HEK293 (cell line): ENCODE data around the gene LY6G5B.

Source experiments
- CTCF ChIA-PET: fragments of 350-600 bp; formaldehyde crosslinking; extraction: SDS; loops from one replicate; lab custom pipeline; 2021; ENCODE audit warnings: antibody characterized with exemption; lab: Yijun Ruan, JAX
- POLR2A ChIA-PET: fragments of 300-600 bp; formaldehyde crosslinking; extraction: SDS; loops from one replicate; lab custom pipeline; 2020; ENCODE audit warnings: antibody characterized with exemption, inconsistent platforms; lab: Yijun Ruan, JAX
- H3K27ac ChIP-seq: fragments of 200-500 bp; sonication (Bioruptor generic); 2 replicates; pipeline ENCODE4 v1.5.1; 2014; ENCODE audit warnings: low read depth, low read length, control low read depth, inconsistent platforms; ENCODE audit errors: extremely low read depth
- H3K36me3 ChIP-seq, 2 experiments: fragments of 200-500 bp in 1 of 2; sonication (Bioruptor generic) in 1 of 2; 1 replicate in 1 of 2; 2 replicates in 1 of 2; pipeline ENCODE4 v1.5.1; 2014 to 2017; ENCODE audit warnings: inconsistent platforms in 2 of 2, low read length in 2 of 2; ENCODE audit not compliant: control insufficient read depth in 2 of 2, insufficient read depth in 1 of 2
- H3K4me1 ChIP-seq: fragments of 200-500 bp; sonication (Bioruptor generic); 2 replicates; pipeline ENCODE4 v1.5.1; 2014; ENCODE audit warnings: mild to moderate bottlenecking, low read length, inconsistent platforms; ENCODE audit not compliant: control insufficient read depth, insufficient read depth
- H3K4me3 ChIP-seq: 2 replicates; pipeline ENCODE4 v1.5.1; 2011; ENCODE audit warnings: low read depth, mild to moderate bottlenecking, control low read depth, low read length, moderate library complexity
- H3K9me3 ChIP-seq: fragments of 200-500 bp; sonication (Bioruptor generic); 2 replicates; pipeline ENCODE4 v1.5.1; 2014; ENCODE audit warnings: low read depth, low read length, inconsistent platforms; ENCODE audit not compliant: control insufficient read depth, insufficient read depth
- GFI1B ChIP-seq: fragments of 450-650 bp; formaldehyde crosslinking; IDR thresholded peaks from 2 replicates; pipeline ENCODE4 v1.5.1; 2016; ENCODE audit warnings: missing biosample characterization, missing genetic modification characterization
- GLIS2 ChIP-seq: fragments of 450-650 bp; formaldehyde crosslinking; IDR thresholded peaks from 2 replicates; pipeline ENCODE4 v1.5.1; 2016; ENCODE audit warnings: missing biosample characterization, missing genetic modification characterization
- IKZF3 ChIP-seq: fragments of 450-650 bp; IDR thresholded peaks from 2 replicates; pipeline ENCODE4 v1.5.0; 2018; ENCODE audit warnings: missing biosample characterization, mild to moderate bottlenecking, missing genetic modification characterization, moderate library complexity
- SCRT2 ChIP-seq: fragments of 450-650 bp; formaldehyde crosslinking; IDR thresholded peaks from 2 replicates; pipeline ENCODE4 v1.5.1; 2016; ENCODE audit warnings: missing biosample characterization, missing genetic modification characterization
- SP2 ChIP-seq: fragments of 450-650 bp; formaldehyde crosslinking; IDR thresholded peaks from 2 replicates; pipeline ENCODE4 v1.5.1; 2016; ENCODE audit warnings: missing biosample characterization, missing genetic modification characterization
- YY1 ChIP-seq: fragments of 450-650 bp; formaldehyde crosslinking; IDR thresholded peaks from 2 replicates; pipeline ENCODE4 v1.5.1; 2018; ENCODE audit warnings: missing biosample characterization, missing genetic modification characterization
- ZBTB1 ChIP-seq: fragments of 450-650 bp; formaldehyde crosslinking; IDR thresholded peaks from 2 replicates; pipeline ENCODE4 v1.5.1; 2016; ENCODE audit warnings: missing biosample characterization, missing genetic modification characterization
- ZFHX2 ChIP-seq: fragments of 450-650 bp; formaldehyde crosslinking; conservative IDR thresholded peaks from 2 replicates; pipeline ENCODE4 v1.5.1; 2016; ENCODE audit warnings: missing biosample characterization, missing genetic modification characterization
- ZNF121 ChIP-seq: fragments of 450-650 bp; formaldehyde crosslinking; IDR thresholded peaks from 2 replicates; pipeline ENCODE4 v1.5.1; 2016; ENCODE audit warnings: missing biosample characterization, missing genetic modification characterization
- ZNF132 ChIP-seq: fragments of 450-650 bp; formaldehyde crosslinking; IDR thresholded peaks from 2 replicates; pipeline ENCODE4 v1.5.1; 2017; ENCODE audit warnings: missing biosample characterization, missing genetic modification characterization, borderline replicate concordance
- ZNF138 ChIP-seq: fragments of 450-650 bp; formaldehyde crosslinking; IDR thresholded peaks from 2 replicates; pipeline ENCODE4 v1.5.1; 2016; ENCODE audit warnings: missing biosample characterization, missing genetic modification characterization, borderline replicate concordance
- ZNF239 ChIP-seq: fragments of 450-650 bp; formaldehyde crosslinking; IDR thresholded peaks from 2 replicates; pipeline ENCODE4 v1.5.1; 2016; ENCODE audit warnings: missing biosample characterization, missing genetic modification characterization
- ZNF366 ChIP-seq: fragments of 450-650 bp; formaldehyde crosslinking; conservative IDR thresholded peaks from 2 replicates; pipeline ENCODE4 v1.5.1; 2016; ENCODE audit warnings: missing biosample characterization, missing genetic modification characterization
- ZNF548 ChIP-seq: fragments of 450-650 bp; formaldehyde crosslinking; IDR thresholded peaks from 2 replicates; pipeline ENCODE4 v1.5.1; 2016; ENCODE audit warnings: missing biosample characterization, missing genetic modification characterization
- ZNF555 ChIP-seq: fragments of 450-650 bp; formaldehyde crosslinking; conservative IDR thresholded peaks from 2 replicates; pipeline ENCODE4 v1.5.1; 2017; ENCODE audit warnings: missing biosample characterization, mild to moderate bottlenecking, missing genetic modification characterization, inconsistent platforms
- ZNF561 ChIP-seq: fragments of 450-650 bp; IDR thresholded peaks from 2 replicates; pipeline ENCODE4 v1.5.1; 2018; ENCODE audit warnings: missing biosample characterization, missing genetic modification characterization, borderline replicate concordance
- ZNF626 ChIP-seq: fragments of 450-650 bp; sonication (Bioruptor Pico); formaldehyde crosslinking; IDR thresholded peaks from 2 replicates; pipeline ENCODE4 v1.5.1; 2018; ENCODE audit warnings: missing biosample characterization, missing genetic modification characterization, inconsistent platforms
- ZNF639 ChIP-seq: fragments of 450-650 bp; formaldehyde crosslinking; IDR thresholded peaks from 2 replicates; pipeline ENCODE4 v1.5.1; 2016; ENCODE audit warnings: missing biosample characterization, missing genetic modification characterization
- ZNF777 ChIP-seq: fragments of 450-650 bp; formaldehyde crosslinking; IDR thresholded peaks from 2 replicates; pipeline ENCODE4 v1.5.1; 2017; ENCODE audit warnings: missing biosample characterization, missing genetic modification characterization, borderline replicate concordance
- ZNF830 ChIP-seq: fragments of 450-650 bp; IDR thresholded peaks from 2 replicates; pipeline ENCODE4 v1.5.0; 2018; ENCODE audit warnings: missing biosample characterization, missing genetic modification characterization, low read depth, mild to moderate bottlenecking, moderate library complexity
- TF ChIP-seq, protein P1 (sequence below): fragments of 450-650 bp; formaldehyde crosslinking; IDR thresholded peaks from 2 replicates; pipeline ENCODE4 v1.5.1; 2016; ENCODE audit warnings: missing biosample characterization, missing genetic modification characterization, borderline replicate concordance

Gene LY6G5B

DNA sequence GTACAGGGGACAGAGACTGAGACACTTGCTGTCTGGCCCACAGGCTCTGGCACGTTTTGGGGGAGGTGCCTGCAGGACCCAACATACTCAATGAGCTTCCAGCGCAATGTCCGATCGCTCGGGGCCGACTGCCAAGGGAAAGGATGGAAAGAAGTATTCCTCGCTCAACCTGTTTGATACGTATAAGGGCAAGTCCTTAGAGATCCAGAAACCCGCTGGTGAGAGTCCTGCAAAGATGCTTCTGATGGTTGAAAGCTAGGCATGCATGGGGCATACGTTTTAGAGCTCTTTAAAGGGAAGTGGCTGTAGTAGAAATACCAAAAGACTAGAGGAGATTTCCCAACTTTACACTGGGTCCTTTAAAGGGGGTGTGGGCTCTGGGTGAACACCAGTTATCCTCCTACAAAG lies 47.1 kb upstream of the LY6G5B start:
- H3K4me1 ChIP-seq, result peaks cover 7% of the 10 kb centered on the region; the same call in 1 of the 2 replicates
- ChIA-PET CTCF (interaction anchor here (0.7 to 1.4 kb wide), 5 partner anchors 11 to 78 kb away, joined by 3 to 7 read pairs (median 5); partner anchors contain the start of gene ATP6V1G2), POLR2A (interaction anchor here (0.7 to 9.7 kb wide), 15 partner anchors 13 to 1332 kb away, joined by 3 to 123 read pairs (median 4); partner anchors contain the start of genes ATP6V1G2, BAG6, DDX39B and GPANK1)
- H3K9me3 ChIP-seq, result no peaks in the 10 kb centered on the region
- peak overlapping the region; percentile 97; the same call in 1 of the 2 replicates for H3K4me3 ChIP-seq
- TF ChIP-seq ZNF777 (tag by site-specific recombination), result no peak
- peaks cover 45 to 65% of the 10 kb centered on the region in 2 experiments for H3K36me3 ChIP-seq
- peak overlapping the region; percentile 99 for H3K27ac ChIP-seq

DNA sequence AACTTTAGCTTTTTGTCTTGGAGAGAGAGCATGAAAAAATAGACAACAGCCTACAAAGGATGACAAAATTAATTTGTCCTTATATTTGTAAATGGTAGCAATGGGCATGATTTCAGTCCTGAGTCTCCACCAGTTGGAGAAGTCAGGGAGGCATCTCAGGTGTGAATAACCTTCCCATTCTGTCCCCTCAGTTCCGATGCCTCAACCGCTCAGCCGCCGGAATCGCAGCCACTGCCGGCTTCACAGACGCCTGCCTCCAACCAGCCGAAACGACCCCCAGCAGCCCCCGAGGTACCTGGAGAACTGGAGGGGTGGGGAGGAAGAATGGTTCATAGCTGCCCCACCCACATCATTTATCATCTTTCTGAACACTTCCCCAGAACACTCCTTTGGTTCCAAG lies 45.7 kb upstream of the LY6G5B start:
- Histone ChIP-seq H3K9me3 (no peaks in the 10 kb centered on the region), H3K36me3 (peaks cover 58 to 79% of the 10 kb centered on the region in 2 experiments), H3K27ac (no peak overlapping the region), H3K4me3 (no peak overlapping the region)
- TF ChIP-seq ZNF626 (tag by site-specific recombination) (no peak), ZNF548 (tag by site-specific recombination) (no peak), ZNF555 (tag by site-specific recombination) (no peak), ZFHX2 (no peak), IKZF3 (tag by site-specific recombination) (no peak), ZNF639 (tag by site-specific recombination) (no peak), ZNF561 (no peak), ZNF121 (tag by site-specific recombination) (no peak), ZNF239 (no peak), SCRT2 (tag by site-specific recombination) (no peak), ZBTB1 (tag by site-specific recombination) (no peak)
- TF ChIP-seq, all 188 proteins: peak for 0
- H3K4me1 ChIP-seq, result peaks cover 7% of the 10 kb centered on the region; the same call in 1 of the 2 replicates
- POLR2A ChIA-PET, result interaction anchor here (1.0 to 9.7 kb wide), 2 partner anchors 12 to 83 kb away, joined by 3 to 123 read pairs; partner anchors contain the start of gene DDX39B
- CTCF ChIA-PET, result interaction anchor here (1.0 kb wide), 1 partner anchor 106 kb away, joined by 3 read pairs; no protein-coding TSS in a partner anchor

- H3K9me3 ChIP-seq, result no peaks in the 10 kb centered on the region
- no peak overlapping the region for H3K27ac ChIP-seq
- H3K4me3 ChIP-seq, result no peak overlapping the region
- H3K4me1 ChIP-seq, result peaks cover 6% of the 10 kb centered on the region; the same call in 1 of the 2 replicates
- CTCF ChIA-PET, result interaction anchor here (1.5 to 1.7 kb wide), 2 partner anchors 25 to 30 kb away, joined by 5 to 10 read pairs; partner anchors contain the start of gene BAG6
- peaks cover 79 to 100% of the 10 kb centered on the region in 2 experiments for H3K36me3 ChIP-seq
- POLR2A ChIA-PET, result interaction anchor here (1.0 to 9.7 kb wide), 5 partner anchors 10 to 81 kb away, joined by 3 to 123 read pairs (median 6); partner anchors contain the start of genes ATP6V1G2 and BAG6
- TF ChIP-seq ZNF239 (no peak), GFI1B (tag by site-specific recombination) (no peak), ZNF132 (tag by site-specific recombination) (no peak), YY1 (no peak), ZNF366 (tag by site-specific recombination) (no peak), ZNF830 (tag by site-specific recombination) (no peak), ZNF138 (tag by site-specific recombination) (no peak), SP2 (tag by site-specific recombination) (no peak), GLIS2 (tag by site-specific recombination) (no peak), IKZF3 (tag by site-specific recombination) (no peak)
- TF ChIP-seq, protein P1, sequence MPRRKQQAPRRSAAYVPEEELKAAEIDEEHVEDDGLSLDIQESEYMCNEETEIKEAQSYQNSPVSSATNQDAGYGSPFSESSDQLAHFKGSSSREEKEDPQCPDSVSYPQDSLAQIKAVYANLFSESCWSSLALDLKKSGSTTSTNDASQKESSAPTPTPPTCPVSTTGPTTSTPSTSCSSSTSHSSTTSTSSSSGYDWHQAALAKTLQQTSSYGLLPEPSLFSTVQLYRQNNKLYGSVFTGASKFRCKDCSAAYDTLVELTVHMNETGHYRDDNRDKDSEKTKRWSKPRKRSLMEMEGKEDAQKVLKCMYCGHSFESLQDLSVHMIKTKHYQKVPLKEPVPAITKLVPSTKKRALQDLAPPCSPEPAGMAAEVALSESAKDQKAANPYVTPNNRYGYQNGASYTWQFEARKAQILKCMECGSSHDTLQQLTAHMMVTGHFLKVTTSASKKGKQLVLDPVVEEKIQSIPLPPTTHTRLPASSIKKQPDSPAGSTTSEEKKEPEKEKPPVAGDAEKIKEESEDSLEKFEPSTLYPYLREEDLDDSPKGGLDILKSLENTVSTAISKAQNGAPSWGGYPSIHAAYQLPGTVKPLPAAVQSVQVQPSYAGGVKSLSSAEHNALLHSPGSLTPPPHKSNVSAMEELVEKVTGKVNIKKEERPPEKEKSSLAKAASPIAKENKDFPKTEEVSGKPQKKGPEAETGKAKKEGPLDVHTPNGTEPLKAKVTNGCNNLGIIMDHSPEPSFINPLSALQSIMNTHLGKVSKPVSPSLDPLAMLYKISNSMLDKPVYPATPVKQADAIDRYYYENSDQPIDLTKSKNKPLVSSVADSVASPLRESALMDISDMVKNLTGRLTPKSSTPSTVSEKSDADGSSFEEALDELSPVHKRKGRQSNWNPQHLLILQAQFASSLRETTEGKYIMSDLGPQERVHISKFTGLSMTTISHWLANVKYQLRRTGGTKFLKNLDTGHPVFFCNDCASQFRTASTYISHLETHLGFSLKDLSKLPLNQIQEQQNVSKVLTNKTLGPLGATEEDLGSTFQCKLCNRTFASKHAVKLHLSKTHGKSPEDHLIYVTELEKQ, result no peak
Measured at GRCh38 chr6:31626952-31627351, 42.8 kb upstream of the LY6G5B start.
